OCI-LY3 (cell line): ENCODE data around the gene LINS1.

ENCODE experiments used
- H2AFZ ChIP-seq: fragments of 200-600, 300-600 bp; shearing (Covaris generic); 2 replicates; pipeline ENCODE4 v1.6.0; 2014; ENCODE audit warnings: antibody characterized with exemption, low read depth, low read length
- H3K27ac ChIP-seq: fragments of 200-600, 300-600 bp; sonication (generic); 2 replicates; pipeline ENCODE4 v1.5.1; 2014; ENCODE audit warnings: mild to moderate bottlenecking, low read length, moderate library complexity, mixed read lengths
- H3K27me3 ChIP-seq: fragments of 200-600, 300-600 bp; sonication (generic); 2 replicates; pipeline ENCODE4 v1.6.1; 2014; ENCODE audit warnings: low read depth, low read length, mixed read lengths
- H3K36me3 ChIP-seq: fragments of 200-600, 300-600 bp; sonication (generic); replicated peaks from 2 replicates; pipeline ENCODE3; 2014; ENCODE audit warnings: low read depth, low read length, mixed read lengths
- H3K4me1 ChIP-seq: fragments of 300-600, 200-600 bp; sonication (generic); 2 replicates; pipeline ENCODE4 v1.6.1; 2014; ENCODE audit warnings: low read length, mixed read lengths
- H3K4me2 ChIP-seq: fragments of 200-600, 300-600 bp; sonication (generic); 2 replicates; pipeline ENCODE4 v1.6.1; 2014; ENCODE audit warnings: low read length, mixed read lengths
- H3K4me3 ChIP-seq: fragments of 300-600, 200-600 bp; sonication (generic); 2 replicates; pipeline ENCODE4 v1.5.1; 2014; ENCODE audit warnings: antibody characterized with exemption, mild to moderate bottlenecking, low read length, moderate library complexity
- H3K79me2 ChIP-seq: fragments of 300-600, 200-600 bp; shearing (Covaris generic); 2 replicates; pipeline ENCODE4 v1.6.1; 2014; ENCODE audit warnings: mild to moderate bottlenecking, low read length, mixed read lengths
- H3K9ac ChIP-seq: fragments of 300-600, 200-600 bp; shearing (Covaris generic); 2 replicates; pipeline ENCODE4 v1.6.0; 2014; ENCODE audit warnings: mild to moderate bottlenecking, low read length, moderate library complexity
- H3K9me3 ChIP-seq: fragments of 200-600, 300-600 bp; shearing (Covaris generic); 2 replicates; pipeline ENCODE4 v1.6.1; 2014; ENCODE audit warnings: low read length, mixed read lengths; ENCODE audit not compliant: insufficient read depth
- H4K20me1 ChIP-seq: fragments of 200-600, 300-600 bp; sonication (generic); 2 replicates; pipeline ENCODE4 v1.6.1; 2016; ENCODE audit warnings: low read length, mixed read lengths; ENCODE audit not compliant: insufficient read depth
- EZH2phosphoT487 ChIP-seq: fragments of 200-600 bp; shearing (Covaris generic); IDR thresholded peaks from 2 replicates; pipeline ENCODE4 v1.6.1; 2018; ENCODE audit warnings: antibody characterized with exemption, mixed run types, low read depth
- TF ChIP-seq, protein P1 (sequence below): fragments of 200-600, 300-600 bp; sonication (generic); IDR thresholded peaks from 2 replicates; pipeline ENCODE4 v1.5.1; 2014; ENCODE audit warnings: antibody characterized with exemption, low read length, low read depth

Gene LINS1

DNA sequence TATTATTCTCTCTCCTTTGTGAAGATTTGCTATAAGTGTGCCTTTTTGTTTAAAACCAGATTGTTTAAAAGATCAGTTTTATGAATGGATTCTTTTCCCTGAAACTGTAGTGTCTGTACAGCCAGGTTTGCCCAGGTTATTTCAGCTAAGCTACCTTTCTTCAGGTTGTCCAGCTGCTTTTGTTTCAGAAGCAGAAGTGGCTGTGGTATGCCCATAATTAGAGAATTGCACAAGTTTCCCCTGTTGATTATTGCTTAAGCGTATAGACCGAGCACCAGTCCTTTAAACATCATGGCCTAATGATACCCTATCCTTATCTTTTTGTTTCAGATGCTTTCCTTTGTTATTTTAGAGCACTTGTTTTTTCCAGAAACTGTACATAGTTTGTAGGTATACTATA lies 10.6 kb upstream of the LINS1 start:
- H3K36me3 ChIP-seq, result peaks cover 39% of the 10 kb centered on the region
- H3K4me1 ChIP-seq, result no peaks in the 10 kb centered on the region
- TF ChIP-seq, protein P1, sequence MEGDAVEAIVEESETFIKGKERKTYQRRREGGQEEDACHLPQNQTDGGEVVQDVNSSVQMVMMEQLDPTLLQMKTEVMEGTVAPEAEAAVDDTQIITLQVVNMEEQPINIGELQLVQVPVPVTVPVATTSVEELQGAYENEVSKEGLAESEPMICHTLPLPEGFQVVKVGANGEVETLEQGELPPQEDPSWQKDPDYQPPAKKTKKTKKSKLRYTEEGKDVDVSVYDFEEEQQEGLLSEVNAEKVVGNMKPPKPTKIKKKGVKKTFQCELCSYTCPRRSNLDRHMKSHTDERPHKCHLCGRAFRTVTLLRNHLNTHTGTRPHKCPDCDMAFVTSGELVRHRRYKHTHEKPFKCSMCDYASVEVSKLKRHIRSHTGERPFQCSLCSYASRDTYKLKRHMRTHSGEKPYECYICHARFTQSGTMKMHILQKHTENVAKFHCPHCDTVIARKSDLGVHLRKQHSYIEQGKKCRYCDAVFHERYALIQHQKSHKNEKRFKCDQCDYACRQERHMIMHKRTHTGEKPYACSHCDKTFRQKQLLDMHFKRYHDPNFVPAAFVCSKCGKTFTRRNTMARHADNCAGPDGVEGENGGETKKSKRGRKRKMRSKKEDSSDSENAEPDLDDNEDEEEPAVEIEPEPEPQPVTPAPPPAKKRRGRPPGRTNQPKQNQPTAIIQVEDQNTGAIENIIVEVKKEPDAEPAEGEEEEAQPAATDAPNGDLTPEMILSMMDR, result no peak
- no peak for TF ChIP-seq EZH2phosphoT487

DNA sequence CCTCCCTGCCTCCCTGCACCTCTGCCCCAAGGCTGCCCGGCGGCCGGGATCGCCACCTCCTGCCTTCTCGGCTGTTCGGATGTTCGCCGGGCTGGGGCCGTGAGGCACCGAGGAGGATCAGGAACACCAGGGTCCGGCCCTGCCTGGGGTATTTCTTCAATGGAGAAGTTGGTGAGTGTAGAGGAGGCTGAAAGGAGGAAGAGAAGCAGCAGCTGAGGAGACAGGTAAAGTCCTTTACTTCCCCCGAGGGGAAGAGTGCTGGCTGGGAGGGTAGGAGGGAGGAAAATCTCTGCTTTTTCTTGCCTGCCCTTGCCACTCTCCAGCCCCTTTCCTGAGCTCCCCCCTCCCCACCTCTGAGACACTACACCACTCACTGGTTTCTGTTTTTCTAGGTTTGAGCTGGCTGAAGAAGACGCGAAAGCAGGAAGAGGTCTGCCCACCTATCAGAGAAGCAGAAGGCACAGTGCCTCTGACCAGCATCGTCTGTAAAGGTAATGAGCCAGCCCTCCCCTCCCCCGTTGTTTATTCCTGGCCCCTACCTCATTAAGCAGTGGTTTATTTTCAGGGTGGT lies 924 bp upstream of the LINS1 start:
- Histone ChIP-seq H3K9ac (peak overlapping the region; percentile 97), H4K20me1 (0 out of 2 replicates have a peak, but pooled peaks cover 4% of the 10 kb centered on the region), H3K9me3 (no peaks in the 10 kb centered on the region), H3K79me2 (peaks cover 81% of the 10 kb centered on the region), H3K27ac (peak overlapping the region; percentile 84), H3K4me2 (peak overlapping the region; percentile 79), H3K4me3 (peak overlapping the region; percentile 95), H2AFZ (peak overlapping the region; percentile 69; the same call in 1 of the 2 replicates), H3K27me3 (no peaks in the 10 kb centered on the region), H3K36me3 (peaks cover 23% of the 10 kb centered on the region), H3K4me1 (peaks cover 16% of the 10 kb centered on the region)
- TF ChIP-seq EZH2phosphoT487, result no peak
- TF ChIP-seq, protein P1, result no peak

More for the DNA sequence above, 10.6 kb upstream of the LINS1 start:
- Histone ChIP-seq H3K4me2 (no peak overlapping the region), H3K9me3 (no peaks in the 10 kb centered on the region), H3K4me3 (no peak overlapping the region), H3K9ac (no peak overlapping the region), H3K27ac (no peak overlapping the region), H2AFZ (no peak overlapping the region), H3K27me3 (no peaks in the 10 kb centered on the region), H3K79me2 (peaks cover under 1% of the 10 kb centered on the region; the same call in 1 of the 2 replicates), H4K20me1 (peaks cover 11% of the 10 kb centered on the region)

DNA sequence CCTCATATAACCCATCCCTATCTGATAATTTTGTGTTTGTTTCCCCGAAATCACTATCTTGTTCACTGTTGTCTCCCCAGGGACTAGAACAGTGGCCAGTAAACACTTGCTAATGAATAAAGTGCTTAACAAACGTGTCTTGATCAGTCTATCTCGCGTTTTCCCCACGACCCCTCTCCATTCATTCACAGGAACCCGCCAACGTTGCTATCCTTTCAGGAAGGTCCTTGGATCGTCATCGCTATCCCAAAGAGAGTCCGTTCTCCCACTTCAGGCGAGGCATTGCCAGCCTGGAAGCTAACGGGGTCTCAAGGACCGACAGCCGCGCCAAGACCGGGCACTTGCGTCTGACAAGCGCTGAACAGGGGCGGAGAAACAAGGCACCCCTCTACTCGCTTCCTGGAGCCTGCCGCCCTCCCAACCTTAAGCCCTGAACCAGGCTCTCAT lies 344 bp downstream of the LINS1 start:
- Histone ChIP-seq H3K36me3 (peaks cover 16% of the 10 kb centered on the region), H3K4me2 (peak overlapping the region; percentile 87), H3K4me3 (peak overlapping the region; percentile 82), H3K27me3 (no peaks in the 10 kb centered on the region), H3K4me1 (peaks cover 16% of the 10 kb centered on the region), H4K20me1 (no peaks in the 10 kb centered on the region), H3K9me3 (no peaks in the 10 kb centered on the region), H3K79me2 (peaks cover 88% of the 10 kb centered on the region), H3K27ac (peak overlapping the region; percentile 39), H2AFZ (peak overlapping the region; percentile 49; the same call in 1 of the 2 replicates), H3K9ac (peak overlapping the region; percentile 71)
- no peak for TF ChIP-seq EZH2phosphoT487
- TF ChIP-seq, protein P1, result no peak

DNA sequence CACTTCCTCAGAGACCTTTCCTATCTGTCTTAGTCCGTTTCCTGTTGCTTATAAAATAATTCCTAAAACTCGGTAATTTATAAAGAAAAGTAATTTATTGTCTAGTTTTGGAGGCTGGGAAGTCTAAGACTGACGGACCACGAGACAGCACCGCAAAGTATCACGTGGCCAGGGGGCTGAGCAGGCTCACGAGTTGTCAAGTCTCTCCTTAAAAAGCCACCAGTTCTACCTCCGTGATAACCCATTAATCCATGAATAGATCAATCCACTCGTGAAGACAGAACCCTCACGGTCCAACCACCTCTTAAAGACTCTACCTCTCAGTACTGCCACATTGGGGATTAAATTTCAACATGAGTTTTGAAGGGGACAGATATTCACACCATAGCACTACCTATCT lies 821 bp downstream of the LINS1 start:
- H3K4me1 ChIP-seq, result peaks cover 16% of the 10 kb centered on the region
- H4K20me1 ChIP-seq, result no peaks in the 10 kb centered on the region
- H2AFZ ChIP-seq, result no peak overlapping the region; the same call in 1 of the 2 replicates
- H3K4me3 ChIP-seq, result peak overlapping the region; percentile 82
- peak overlapping the region; percentile 71 for H3K9ac ChIP-seq
- peaks cover 92% of the 10 kb centered on the region for H3K79me2 ChIP-seq
- H3K27ac ChIP-seq, result peak overlapping the region; percentile 39; the same call in 1 of the 2 replicates
- no peak for TF ChIP-seq EZH2phosphoT487
- TF ChIP-seq, protein P1, result no peak
- H3K36me3 ChIP-seq, result peaks cover 12% of the 10 kb centered on the region
- no peaks in the 10 kb centered on the region for H3K9me3 ChIP-seq
- no peaks in the 10 kb centered on the region for H3K27me3 ChIP-seq
- peak overlapping the region; percentile 87 for H3K4me2 ChIP-seq
